CD14-positive monocyte (primary cell): ENCODE results near the gene SORBS2. TPM values are rescaled to one million over a fixed set of nuclear protein-coding genes. Genes with fewer than 3 reads are reported as not detected.

Experiments used
- DNase-seq, 3 donors: peaks; one replicate each; pipeline ENCODE4 v3.0.0-alpha.2; 2011 to 2022
- H2AFZ ChIP-seq: 2 replicates; pipeline ENCODE4 v1.6.0; 2012; ENCODE audit warnings: mild to moderate bottlenecking, low read depth, low read length, inconsistent platforms; ENCODE audit not compliant: insufficient read depth, poor library complexity, severe bottlenecking
- H3K27ac ChIP-seq, 2 donors: 1 replicate in 1 of 2; 2 replicates in 1 of 2; pipeline ENCODE4 v1.5.1; 2012 to 2013; ENCODE audit warnings: low read length in 2 of 2, control low read depth in 1 of 2, inconsistent platforms in 1 of 2, low read depth in 1 of 2, mild to moderate bottlenecking in 1 of 2
- H3K27me3 ChIP-seq, 2 donors: one replicate each; pipeline versions ENCODE4 v1.6.0 to v1.6.1; 2011 to 2013; ENCODE audit warnings: low read length in 2 of 2; ENCODE audit not compliant: control insufficient read depth in 2 of 2, insufficient read depth in 2 of 2
- H3K36me3 ChIP-seq, 2 donors: replicated peaks in 1 of 2; 1 replicate in 1 of 2; 2 replicates in 1 of 2; pipeline versions ENCODE4 v1.5.1 to v1.6.1; 2012 to 2013; ENCODE audit warnings: low read length in 2 of 2, control low read depth in 1 of 2, inconsistent platforms in 1 of 2, mild to moderate bottlenecking in 1 of 2; ENCODE audit not compliant: insufficient read depth in 2 of 2, control insufficient read depth in 1 of 2
- H3K4me1 ChIP-seq, 2 donors: 1 replicate in 1 of 2; 2 replicates in 1 of 2; pipeline versions ENCODE4 v1.5.1 to v1.6.1; 2012 to 2013; ENCODE audit warnings: low read length in 2 of 2, control low read depth in 1 of 2, inconsistent platforms in 1 of 2, mild to moderate bottlenecking in 1 of 2, moderate library complexity in 1 of 2; ENCODE audit not compliant: insufficient read depth in 2 of 2, control insufficient read depth in 1 of 2
- H3K4me2 ChIP-seq: replicated peaks from 2 replicates; pipeline ENCODE3; 2012; ENCODE audit warnings: low read length, moderate library complexity, mild to moderate bottlenecking; ENCODE audit not compliant: poor library complexity, severe bottlenecking; ENCODE audit errors: extremely low read depth
- H3K4me3 ChIP-seq, 3 experiments: fragments of 200-600 bp in 1 of 3; sonication (generic) in 1 of 3; replicated peaks in 1 of 3; 1 replicate in 2 of 3; 2 replicates in 1 of 3; pipeline ENCODE4 v1.5.1; 2011 to 2013; ENCODE audit warnings: low read length in 3 of 3, mild to moderate bottlenecking in 3 of 3, control low read depth in 2 of 3, low read depth in 2 of 3, inconsistent platforms in 1 of 3, moderate library complexity in 1 of 3
- H3K79me2 ChIP-seq: 2 replicates; pipeline ENCODE4 v1.6.0; 2012; ENCODE audit warnings: mild to moderate bottlenecking, control low read depth, inconsistent platforms, low read length, moderate library complexity; ENCODE audit not compliant: insufficient read depth
- H3K9ac ChIP-seq: 2 replicates; pipeline ENCODE4 v1.6.0; 2017; ENCODE audit warnings: low read length, mild to moderate bottlenecking; ENCODE audit not compliant: insufficient read depth, poor library complexity, severe bottlenecking
- H3K9me3 ChIP-seq, 2 donors: replicated peaks in 1 of 2; 1 replicate in 1 of 2; 2 replicates in 1 of 2; pipeline versions ENCODE4 v1.5.1 to v1.6.1; 2012 to 2013; ENCODE audit warnings: low read length in 2 of 2, control low read depth in 1 of 2; ENCODE audit not compliant: control insufficient read depth in 1 of 2, insufficient read depth in 1 of 2
- H4K20me1 ChIP-seq: 2 replicates; pipeline ENCODE4 v1.6.0; 2012; ENCODE audit warnings: mild to moderate bottlenecking, low read length, control low read depth, moderate library complexity; ENCODE audit not compliant: insufficient read depth
- H3K27ac Mint-ChIP-seq, 7 donors: one replicate each; pipeline ENCODE4 v1.8.0; 2020; ENCODE audit warnings: mild to moderate bottlenecking in 7 of 7, mixed read lengths in 7 of 7, moderate library complexity in 6 of 7, inconsistent platforms in 2 of 7
- H3K27me3 Mint-ChIP-seq, 3 donors: one replicate each; pipeline ENCODE4 v1.8.0; 2021 to 2022; ENCODE audit warnings: low read depth in 3 of 3, mild to moderate bottlenecking in 3 of 3, mixed read lengths in 3 of 3, moderate library complexity in 3 of 3, inconsistent platforms in 1 of 3
- H3K36me3 Mint-ChIP-seq, 2 donors: one replicate each; pipeline ENCODE4 v1.8.0; 2020; ENCODE audit warnings: mixed read lengths in 2 of 2, inconsistent platforms in 1 of 2, mild to moderate bottlenecking in 1 of 2
- H3K4me1 Mint-ChIP-seq: one replicate; pipeline ENCODE4 v1.8.0; 2020; ENCODE audit warnings: mild to moderate bottlenecking, mixed read lengths
- H3K4me3 Mint-ChIP-seq, 2 donors: one replicate each; pipeline ENCODE4 v1.8.0; 2020; ENCODE audit warnings: mild to moderate bottlenecking in 2 of 2, mixed read lengths in 2 of 2, moderate library complexity in 1 of 2
- H3K9me3 Mint-ChIP-seq, 7 donors: one replicate each; pipeline ENCODE4 v1.8.0; 2020 to 2022; ENCODE audit warnings: mixed read lengths in 7 of 7, mild to moderate bottlenecking in 6 of 7, moderate library complexity in 6 of 7, inconsistent platforms in 2 of 7
- WGBS: methylation state at CpG from one replicate; pipeline ENCODE4 v1.1.5; 2013; ENCODE audit warnings: missing lambda C conversion rate; ENCODE audit not compliant: insufficient coverage; 5-methylcytosine and 5-hydroxymethylcytosine counted together
- intact Hi-C, 2 donors: fragments of 100-400 bp; cut with micrococcal nuclease; formaldehyde crosslinking; loops; one replicate each; pipeline versions ENCODE4 v1.15.0 to v1.15.1; 2023
- polyA plus RNA-seq, 3 donors: library from polyadenylated mRNA; depleted of rRNA in 1 of 3; unstranded in 2 of 3; stranded (reverse) in 1 of 3; fragments of 300-500 nt in 2 of 3; fragments of >200 nt in 1 of 3; fragmentation: Illumina TruSeq in 2 of 3; gene quantifications; 1 replicate in 2 of 3; 2 replicates in 1 of 3; pipeline ENCODE4 v1.2.3, GENCODE V29; 2012 to 2021
- TF ChIP-seq, protein P1 (sequence below): fragments of 200-600 bp; IDR thresholded peaks from one replicate; pipeline ENCODE4 v1.8.0; 2022; ENCODE audit warnings: antibody characterized with exemption, mild to moderate bottlenecking

The SORBS2 gene
- polyA plus RNA-seq, 3 donors = not detected

DNA sequence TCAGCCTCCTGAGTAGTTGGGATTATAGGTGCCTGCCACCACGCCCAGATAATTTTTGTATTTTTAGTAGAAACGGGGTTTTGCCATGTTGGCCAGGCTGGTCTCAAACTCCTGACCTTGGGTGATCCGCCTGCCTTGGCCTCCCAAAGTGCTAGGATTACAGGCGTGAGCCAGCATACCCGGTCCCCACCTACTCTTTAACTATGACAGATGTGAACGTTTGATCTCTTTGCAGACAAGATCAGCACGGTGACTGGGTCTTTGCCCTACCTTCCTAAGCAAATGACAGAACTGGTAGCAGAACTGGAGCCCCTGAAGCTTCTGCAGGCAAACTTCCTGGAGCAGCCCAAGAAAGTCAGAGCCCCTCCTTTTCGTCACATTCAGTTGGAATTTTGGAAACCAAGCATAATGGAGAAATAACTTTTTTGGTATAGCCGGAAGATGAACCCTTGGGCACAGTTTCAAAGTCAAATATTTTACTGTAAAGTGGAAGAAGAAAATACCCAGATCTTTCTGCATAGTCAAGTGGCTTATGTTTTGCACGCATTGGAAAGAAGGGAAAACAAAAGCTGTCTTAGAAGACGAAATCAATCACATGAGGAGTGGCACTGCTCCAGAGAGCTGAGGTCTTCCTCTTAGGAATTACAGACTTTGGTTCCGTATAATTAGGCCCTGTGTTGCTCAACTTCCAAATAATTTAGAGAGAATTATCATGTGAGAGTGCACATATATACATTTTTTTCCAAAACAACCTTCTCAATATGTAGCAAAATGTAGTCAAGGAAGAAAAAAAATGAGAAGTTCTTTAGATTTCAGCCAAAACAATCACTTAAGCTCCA lies 90.6 kb downstream of the SORBS2 start:
- Mint-ChIP-seq H3K36me3 (no peaks in the 10 kb centered on the region), H3K27ac (no peak overlapping the region), H3K4me3 (no peak overlapping the region), H3K4me1 (peaks cover 9% of the 10 kb centered on the region), H3K27me3 (peaks cover 10 to 17% (median 14%) of the 10 kb centered on the region in 3 donors), H3K9me3 (peaks cover 0 to 4% (median 0%) of the 10 kb centered on the region in 7 donors)
- Histone ChIP-seq H3K9ac (no peak overlapping the region), H3K27me3 (peaks cover 2% of the 10 kb centered on the region in 2 donors), H3K79me2 (no peaks in the 10 kb centered on the region), H3K4me3 (no peak overlapping the region), H4K20me1 (no peaks in the 10 kb centered on the region), H3K27ac (no peak overlapping the region), H2AFZ (no peak overlapping the region), H3K36me3 (no peaks in the 10 kb centered on the region), H3K9me3 (no peaks in the 10 kb centered on the region), H3K4me1 (no peaks in the 10 kb centered on the region), H3K4me2 (no peak overlapping the region)
- TF ChIP-seq, protein P1, sequence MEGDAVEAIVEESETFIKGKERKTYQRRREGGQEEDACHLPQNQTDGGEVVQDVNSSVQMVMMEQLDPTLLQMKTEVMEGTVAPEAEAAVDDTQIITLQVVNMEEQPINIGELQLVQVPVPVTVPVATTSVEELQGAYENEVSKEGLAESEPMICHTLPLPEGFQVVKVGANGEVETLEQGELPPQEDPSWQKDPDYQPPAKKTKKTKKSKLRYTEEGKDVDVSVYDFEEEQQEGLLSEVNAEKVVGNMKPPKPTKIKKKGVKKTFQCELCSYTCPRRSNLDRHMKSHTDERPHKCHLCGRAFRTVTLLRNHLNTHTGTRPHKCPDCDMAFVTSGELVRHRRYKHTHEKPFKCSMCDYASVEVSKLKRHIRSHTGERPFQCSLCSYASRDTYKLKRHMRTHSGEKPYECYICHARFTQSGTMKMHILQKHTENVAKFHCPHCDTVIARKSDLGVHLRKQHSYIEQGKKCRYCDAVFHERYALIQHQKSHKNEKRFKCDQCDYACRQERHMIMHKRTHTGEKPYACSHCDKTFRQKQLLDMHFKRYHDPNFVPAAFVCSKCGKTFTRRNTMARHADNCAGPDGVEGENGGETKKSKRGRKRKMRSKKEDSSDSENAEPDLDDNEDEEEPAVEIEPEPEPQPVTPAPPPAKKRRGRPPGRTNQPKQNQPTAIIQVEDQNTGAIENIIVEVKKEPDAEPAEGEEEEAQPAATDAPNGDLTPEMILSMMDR = no peak
- intact Hi-C loops = no loop called here
- WGBS = 85% methylated on average over 6 of the region's 12 CpGs
- no peak for DNase-seq

GRCh38 chr4:185719500-185719858 lies 92.5 kb downstream of the SORBS2 start:
- TF ChIP-seq, protein P1 = no peak
- peaks cover 9% of the 10 kb centered on the region for H3K4me1 Mint-ChIP-seq
- DNase-seq = no peak

More at GRCh38 chr4:185719500-185719858, 92.5 kb downstream of the SORBS2 start:
- no peak overlapping the region for H3K27ac ChIP-seq
- peaks cover 12 to 16% (median 13%) of the 10 kb centered on the region in 3 donors for H3K27me3 Mint-ChIP-seq
- H3K4me3 ChIP-seq = no peak overlapping the region
- intact Hi-C loops = no loop called here
- peaks cover 2 to 4% of the 10 kb centered on the region in 2 donors for H3K27me3 ChIP-seq
- no CpG with 5 or more reads among the region's 3 CpGs for WGBS
- H3K4me2 ChIP-seq = no peak overlapping the region
- no peaks in the 10 kb centered on the region for H3K4me1 ChIP-seq
- no peaks in the 10 kb centered on the region for H3K36me3 Mint-ChIP-seq
- no peaks in the 10 kb centered on the region for H4K20me1 ChIP-seq
- peaks cover 0 to 3% (median 0%) of the 10 kb centered on the region in 7 donors for H3K9me3 Mint-ChIP-seq
- no peak overlapping the region for H2AFZ ChIP-seq
- H3K79me2 ChIP-seq = no peaks in the 10 kb centered on the region
- H3K4me3 Mint-ChIP-seq = no peak overlapping the region
- no peaks in the 10 kb centered on the region for H3K9me3 ChIP-seq
- H3K36me3 ChIP-seq = no peaks in the 10 kb centered on the region
- no peak overlapping the region for H3K27ac Mint-ChIP-seq
- no peak overlapping the region for H3K9ac ChIP-seq
